ENCODE measurements around the gene JAZF1.

JAZF1 gene

GRCh38 chr7:27973625-27974024, 207.0 kb downstream of the JAZF1 start:
- no peak for DNase-seq (ENCODE audit: low read depth in 1 of 2, low spot score in 1 of 2)

- no peak for DNase-seq (ENCODE audit: low read depth in 1 of 2, low spot score in 1 of 2)
These were observed 208.3 kb downstream of the JAZF1 start for GRCh38 chr7:27972276-27972675.

- no peak for DNase-seq (ENCODE audit: low read depth in 1 of 2, low spot score in 1 of 2)
These were observed 209.3 kb downstream of the JAZF1 start for GRCh38 chr7:27971171-27971812.

GRCh38 chr7:27970350-27970749, 210.2 kb downstream of the JAZF1 start:
- no peak for DNase-seq (ENCODE audit: low read depth in 1 of 2, low spot score in 1 of 2)

GRCh38 chr7:27969346-27969745, 211.2 kb downstream of the JAZF1 start:
- no peak for DNase-seq (ENCODE audit: low read depth in 1 of 2, low spot score in 1 of 2)

- no peak for DNase-seq (ENCODE audit: low read depth in 1 of 2, low spot score in 1 of 2)
These were observed 213.0 kb downstream of the JAZF1 start for GRCh38 chr7:27967639-27968038.

GRCh38 chr7:27966219-27966780, 214.3 kb downstream of the JAZF1 start:
- DNase-seq (ENCODE audit: low read depth in 1 of 2, low spot score in 1 of 2), result no peak

- no peak for DNase-seq (ENCODE audit: low read depth in 1 of 2, low spot score in 1 of 2)
These were observed 214.9 kb downstream of the JAZF1 start for GRCh38 chr7:27965650-27966049.

GRCh38 chr7:27964820-27965219, 215.8 kb downstream of the JAZF1 start:
- no peak for DNase-seq (ENCODE audit: low read depth in 1 of 2, low spot score in 1 of 2)

- DNase-seq (ENCODE audit: low read depth in 1 of 2, low spot score in 1 of 2), result no peak
These were observed 217.5 kb downstream of the JAZF1 start for GRCh38 chr7:27963056-27963455.

GRCh38 chr7:27962273-27962672, 218.3 kb downstream of the JAZF1 start:
- DNase-seq (ENCODE audit: low read depth in 1 of 2, low spot score in 1 of 2), result no peak

GRCh38 chr7:27961255-27961654, 219.3 kb downstream of the JAZF1 start:
- DNase-seq (ENCODE audit: low read depth in 1 of 2, low spot score in 1 of 2), result no peak

GRCh38 chr7:27960415-27960814, 220.2 kb downstream of the JAZF1 start:
- DNase-seq (ENCODE audit: low read depth in 1 of 2, low spot score in 1 of 2), result no peak

GRCh38 chr7:27958933-27959548, 221.6 kb downstream of the JAZF1 start:
- no peak for DNase-seq (ENCODE audit: low read depth in 1 of 2, low spot score in 1 of 2)

GRCh38 chr7:27955596-27955995, 225.0 kb downstream of the JAZF1 start:
- no peak for DNase-seq (ENCODE audit: low read depth in 1 of 2, low spot score in 1 of 2)

- no peak for DNase-seq (ENCODE audit: low read depth in 1 of 2, low spot score in 1 of 2)
These were observed 225.6 kb downstream of the JAZF1 start for GRCh38 chr7:27955011-27955410.

GRCh38 chr7:27953777-27954176, 226.8 kb downstream of the JAZF1 start:
- DNase-seq (ENCODE audit: low read depth in 1 of 2, low spot score in 1 of 2), result no peak

GRCh38 chr7:27953361-27953760, 227.2 kb downstream of the JAZF1 start:
- no peak for DNase-seq (ENCODE audit: low read depth in 1 of 2, low spot score in 1 of 2)

GRCh38 chr7:27952456-27953285, 227.9 kb downstream of the JAZF1 start:
- no peak for DNase-seq (ENCODE audit: low read depth in 1 of 2, low spot score in 1 of 2)

- no peak for DNase-seq (ENCODE audit: low read depth in 1 of 2, low spot score in 1 of 2)
These were observed 230.5 kb downstream of the JAZF1 start for GRCh38 chr7:27950123-27950522.

- no peak for DNase-seq (ENCODE audit: low read depth in 1 of 2, low spot score in 1 of 2)
These were observed 231.7 kb downstream of the JAZF1 start for GRCh38 chr7:27948861-27949260.
